T1000 (cell line): ENCODE data around the gene CYSTM1.

Experiments used
- DNase-seq: peaks from one replicate; lab custom pipeline; 2025; ENCODE audit warnings: mixed read lengths; lab: John Stamatoyannopoulos, UW

Gene CYSTM1

GRCh38 chr5:140259500-140259899 is 84.5 kb downstream of the CYSTM1 start:
- no peak for DNase-seq

- DNase-seq = no peak
These were observed 85.2 kb downstream of the CYSTM1 start for GRCh38 chr5:140260089-140260656.

- DNase-seq = peak; percentile 53
These were observed 86.6 kb downstream of the CYSTM1 start for GRCh38 chr5:140261403-140262171.

- DNase-seq = no peak
These were observed 87.2 kb downstream of the CYSTM1 start for GRCh38 chr5:140262221-140262620.

GRCh38 chr5:140262839-140263238 is 87.9 kb downstream of the CYSTM1 start:
- DNase-seq = no peak

GRCh38 chr5:140265845-140266244 is 90.9 kb downstream of the CYSTM1 start:
- no peak for DNase-seq

GRCh38 chr5:140266471-140267200 is 91.6 kb downstream of the CYSTM1 start:
- DNase-seq = no peak

- no peak for DNase-seq
These were observed 92.2 kb downstream of the CYSTM1 start for GRCh38 chr5:140267201-140267540.

- DNase-seq = no peak
These were observed 92.6 kb downstream of the CYSTM1 start for GRCh38 chr5:140267559-140268018.

- DNase-seq = no peak
These were observed 95.0 kb downstream of the CYSTM1 start for GRCh38 chr5:140270008-140270407.

- DNase-seq = no peak
These were observed 98.5 kb downstream of the CYSTM1 start for GRCh38 chr5:140273401-140273877.

- no peak for DNase-seq
These were observed 100.8 kb downstream of the CYSTM1 start for GRCh38 chr5:140275837-140276236.

- DNase-seq = no peak
These were observed 107.3 kb downstream of the CYSTM1 start for GRCh38 chr5:140282266-140282665.

- no peak for DNase-seq
These were observed 109.0 kb downstream of the CYSTM1 start for GRCh38 chr5:140284013-140284412.

- no peak for DNase-seq
These were observed 111.4 kb downstream of the CYSTM1 start for GRCh38 chr5:140286424-140286823.

- DNase-seq = no peak
These were observed 113.0 kb downstream of the CYSTM1 start for GRCh38 chr5:140287801-140288521.

GRCh38 chr5:140292212-140293036 is 117.4 kb downstream of the CYSTM1 start:
- no peak for DNase-seq
